ENCODE data around the gene IL32. TPM values are rescaled to one million over a fixed set of nuclear protein-coding genes. Genes with fewer than 3 reads are reported as not detected.

Gene IL32
- total and polyA plus RNA-seq, 2 donors: 18.1 to 28.0 TPM

GRCh38 chr16:3088925-3089716 lies 23.7 kb downstream of the IL32 start:
- Histone ChIP-seq H3K27ac (ENCODE audit: low read depth) (no peak overlapping the region), H3K4me1 (ENCODE audit: insufficient read depth) (no peaks in the 10 kb centered on the region), H3K36me3 (ENCODE audit: insufficient read depth) (no peaks in the 10 kb centered on the region), H3K4me3 (ENCODE audit: low read depth, low read length) (no peak overlapping the region)
- 95% methylated on average over 71 of the region's 71 CpGs for WGBS
- DNase-seq (ENCODE audit: extremely low spot score): no peak

- H3K27ac ChIP-seq (ENCODE audit: low read depth): no peak overlapping the region
- no peak for DNase-seq (ENCODE audit: extremely low spot score)
- no peaks in the 10 kb centered on the region for H3K4me1 ChIP-seq (ENCODE audit: insufficient read depth)
- H3K36me3 ChIP-seq (ENCODE audit: insufficient read depth): no peaks in the 10 kb centered on the region
- WGBS: 96% methylated on average over 81 of the region's 81 CpGs
- no peak overlapping the region for H3K4me3 ChIP-seq (ENCODE audit: low read depth, low read length)
Measured at GRCh38 chr16:3089717-3090592, 24.5 kb downstream of the IL32 start.

- no peak for DNase-seq (ENCODE audit: extremely low spot score)
- H3K27ac ChIP-seq (ENCODE audit: low read depth): no peak overlapping the region
- no peak overlapping the region for H3K4me3 ChIP-seq (ENCODE audit: low read depth, low read length)
- H3K4me1 ChIP-seq (ENCODE audit: insufficient read depth): no peaks in the 10 kb centered on the region
- 82% methylated on average over 8 of the region's 8 CpGs for WGBS
- no peaks in the 10 kb centered on the region for H3K36me3 ChIP-seq (ENCODE audit: insufficient read depth)
Measured at GRCh38 chr16:3091551-3091950, 26.1 kb downstream of the IL32 start.

DNA sequence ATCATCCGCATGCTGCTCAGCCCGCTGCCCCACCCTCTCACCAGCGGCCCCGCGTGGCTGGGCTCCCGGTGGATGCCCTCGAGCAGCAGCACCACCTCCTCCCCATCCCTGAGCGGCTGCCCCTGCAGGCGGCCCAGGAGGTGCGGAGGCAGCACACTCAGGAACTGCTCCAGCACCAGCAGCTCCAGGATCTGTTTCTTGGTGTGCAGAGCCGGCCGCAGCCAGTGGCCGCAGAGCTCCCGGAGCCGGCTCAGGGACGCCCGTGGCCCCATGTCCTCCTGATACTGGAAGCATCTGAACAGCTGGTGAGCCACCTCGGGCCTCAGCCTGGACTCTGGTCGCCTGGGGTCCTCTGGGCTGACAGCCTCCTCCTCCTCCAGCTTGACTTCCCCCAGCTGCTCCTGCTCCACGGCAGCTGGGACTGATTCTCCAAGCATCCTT lies 27.1 kb downstream of the IL32 start:
- 60% methylated on average over 20 of the region's 20 CpGs for WGBS
- H3K36me3 ChIP-seq (ENCODE audit: insufficient read depth): no peaks in the 10 kb centered on the region
- H3K4me3 ChIP-seq (ENCODE audit: low read depth, low read length): no peak overlapping the region
- H3K27ac ChIP-seq (ENCODE audit: low read depth): no peak overlapping the region
- no peaks in the 10 kb centered on the region for H3K4me1 ChIP-seq (ENCODE audit: insufficient read depth)
- no peak for DNase-seq (ENCODE audit: extremely low spot score)

DNA sequence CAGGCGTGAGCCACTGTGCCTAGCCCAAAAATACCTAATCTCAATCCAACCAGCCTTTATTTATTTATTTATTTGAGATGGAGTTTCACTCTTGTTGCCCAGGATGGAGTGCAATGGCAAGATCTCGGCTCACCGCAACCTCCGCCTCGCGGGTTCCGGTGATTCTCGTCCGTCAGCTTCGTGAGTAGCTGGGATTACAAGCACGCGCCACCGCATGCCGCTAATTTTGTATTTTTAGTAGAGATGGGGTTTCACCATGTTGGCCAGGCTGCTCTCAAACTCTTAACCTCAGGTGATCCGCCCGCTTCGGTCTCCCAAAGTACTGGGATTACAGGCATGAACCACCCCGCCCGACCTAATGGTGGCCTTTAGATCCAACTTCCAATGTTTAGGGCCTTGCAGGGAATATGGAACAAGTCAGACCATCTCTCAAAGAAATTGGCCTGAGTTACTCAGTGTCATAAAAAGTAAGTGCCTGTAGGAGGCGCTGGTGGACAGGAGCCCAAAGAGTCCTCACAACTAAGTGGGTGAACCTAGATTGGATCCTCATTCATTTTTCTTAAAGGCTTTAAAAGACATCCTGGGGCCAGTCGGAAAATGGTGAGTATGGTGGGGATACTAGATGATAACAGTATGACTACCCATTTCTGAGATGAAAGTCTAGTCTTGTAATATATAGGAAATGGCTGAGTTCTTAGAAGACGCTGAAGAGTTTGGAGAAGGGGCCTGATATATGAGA lies 29.0 kb downstream of the IL32 start:
- no peak for DNase-seq (ENCODE audit: extremely low spot score)
- H3K36me3 ChIP-seq (ENCODE audit: insufficient read depth): no peaks in the 10 kb centered on the region

DNA sequence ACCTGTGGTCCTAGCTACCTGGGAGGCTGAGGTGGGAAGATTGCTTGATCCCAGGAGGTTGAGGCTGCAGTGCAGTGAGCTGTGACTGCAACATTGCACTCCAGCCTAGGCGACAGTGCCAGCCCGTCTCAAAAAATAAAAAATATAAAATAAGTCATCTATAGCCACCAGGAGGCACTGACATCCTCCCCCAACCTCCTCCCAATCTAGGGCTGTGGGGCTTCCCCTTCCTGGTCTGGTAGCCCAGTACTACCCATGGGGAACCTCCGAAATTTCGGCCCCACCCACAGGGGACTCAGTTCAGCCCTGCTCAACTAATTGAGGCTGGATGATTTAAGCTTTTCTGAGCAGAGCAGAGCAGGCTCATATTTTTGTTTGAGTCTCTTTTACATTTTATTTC lies 30.4 kb downstream of the IL32 start:
- H3K4me3 ChIP-seq (ENCODE audit: low read depth, low read length): no peak overlapping the region
- no peak for DNase-seq (ENCODE audit: extremely low spot score)
- H3K4me1 ChIP-seq (ENCODE audit: insufficient read depth): no peaks in the 10 kb centered on the region
- H3K27ac ChIP-seq (ENCODE audit: low read depth): no peak overlapping the region
- no peaks in the 10 kb centered on the region for H3K36me3 ChIP-seq (ENCODE audit: insufficient read depth)
- 48% methylated on average over 4 of the region's 4 CpGs for WGBS

More for the DNA sequence above, 29.0 kb downstream of the IL32 start:
- H3K4me1 ChIP-seq (ENCODE audit: insufficient read depth): no peaks in the 10 kb centered on the region
- no peak overlapping the region for H3K27ac ChIP-seq (ENCODE audit: low read depth)
- H3K4me3 ChIP-seq (ENCODE audit: low read depth, low read length): no peak overlapping the region
- 90% methylated on average over 22 of the region's 22 CpGs for WGBS

GRCh38 chr16:3096362-3096761 lies 30.9 kb downstream of the IL32 start:
- H3K4me3 ChIP-seq (ENCODE audit: low read depth, low read length): no peak overlapping the region
- H3K36me3 ChIP-seq (ENCODE audit: insufficient read depth): no peaks in the 10 kb centered on the region
- WGBS: 83% methylated on average over 6 of the region's 6 CpGs
- no peak for DNase-seq (ENCODE audit: extremely low spot score)
- no peak overlapping the region for H3K27ac ChIP-seq (ENCODE audit: low read depth)
- H3K4me1 ChIP-seq (ENCODE audit: insufficient read depth): no peaks in the 10 kb centered on the region

GRCh38 chr16:3097266-3097665 lies 31.8 kb downstream of the IL32 start:
- DNase-seq (ENCODE audit: extremely low spot score): no peak
- no peak overlapping the region for H3K27ac ChIP-seq (ENCODE audit: low read depth)
- H3K4me1 ChIP-seq (ENCODE audit: insufficient read depth): no peaks in the 10 kb centered on the region
- no peaks in the 10 kb centered on the region for H3K36me3 ChIP-seq (ENCODE audit: insufficient read depth)
- H3K4me3 ChIP-seq (ENCODE audit: low read depth, low read length): no peak overlapping the region
- 35% methylated on average over 8 of the region's 8 CpGs for WGBS

GRCh38 chr16:3098459-3099394 lies 33.3 kb downstream of the IL32 start, which contains the start of gene ZSCAN10:
TSS of gene ZSCAN10 (minus strand) at chr16:3099294. CDS start at chr16:3092937, 6,357 bp downstream.
- WGBS: 26% methylated on average over 21 of the region's 21 CpGs
- Histone ChIP-seq H3K4me3 (ENCODE audit: low read depth, low read length) (no peak within 1 kb of the TSS), H3K27ac (ENCODE audit: low read depth) (no peak within 1 kb of the TSS)

DNA sequence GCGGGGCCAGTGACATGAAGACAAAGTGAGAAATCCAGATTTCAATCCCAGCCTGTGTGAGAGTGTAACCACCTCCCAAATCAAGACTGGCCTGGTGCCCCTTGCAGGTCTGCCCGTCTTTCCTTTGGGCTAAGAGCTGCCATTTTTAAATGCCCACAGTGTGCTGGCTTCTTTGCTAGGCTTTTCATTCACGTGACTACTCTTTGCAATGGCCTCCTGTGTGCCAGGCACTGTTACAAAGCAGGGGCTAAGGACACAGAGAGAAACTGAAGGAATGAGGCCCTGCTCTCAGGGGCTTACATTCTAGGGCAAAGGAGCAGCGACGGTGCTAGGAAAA lies 33.9 kb downstream of the IL32 start:
- Histone ChIP-seq H3K36me3 (ENCODE audit: insufficient read depth) (no peaks in the 10 kb centered on the region), H3K27ac (ENCODE audit: low read depth) (no peak overlapping the region), H3K4me3 (ENCODE audit: low read depth, low read length) (no peak overlapping the region), H3K4me1 (ENCODE audit: insufficient read depth) (no peaks in the 10 kb centered on the region)
- DNase-seq (ENCODE audit: extremely low spot score): no peak
- 32% methylated on average over 5 of the region's 5 CpGs for WGBS

More at GRCh38 chr16:3098459-3099394, 33.3 kb downstream of the IL32 start, which contains the start of gene ZSCAN10:
- Histone ChIP-seq H3K36me3 (ENCODE audit: insufficient read depth) (no peaks in the 10 kb centered on the region), H3K4me1 (ENCODE audit: insufficient read depth) (no peaks in the 10 kb centered on the region)
- no peak for DNase-seq (ENCODE audit: extremely low spot score)

DNA sequence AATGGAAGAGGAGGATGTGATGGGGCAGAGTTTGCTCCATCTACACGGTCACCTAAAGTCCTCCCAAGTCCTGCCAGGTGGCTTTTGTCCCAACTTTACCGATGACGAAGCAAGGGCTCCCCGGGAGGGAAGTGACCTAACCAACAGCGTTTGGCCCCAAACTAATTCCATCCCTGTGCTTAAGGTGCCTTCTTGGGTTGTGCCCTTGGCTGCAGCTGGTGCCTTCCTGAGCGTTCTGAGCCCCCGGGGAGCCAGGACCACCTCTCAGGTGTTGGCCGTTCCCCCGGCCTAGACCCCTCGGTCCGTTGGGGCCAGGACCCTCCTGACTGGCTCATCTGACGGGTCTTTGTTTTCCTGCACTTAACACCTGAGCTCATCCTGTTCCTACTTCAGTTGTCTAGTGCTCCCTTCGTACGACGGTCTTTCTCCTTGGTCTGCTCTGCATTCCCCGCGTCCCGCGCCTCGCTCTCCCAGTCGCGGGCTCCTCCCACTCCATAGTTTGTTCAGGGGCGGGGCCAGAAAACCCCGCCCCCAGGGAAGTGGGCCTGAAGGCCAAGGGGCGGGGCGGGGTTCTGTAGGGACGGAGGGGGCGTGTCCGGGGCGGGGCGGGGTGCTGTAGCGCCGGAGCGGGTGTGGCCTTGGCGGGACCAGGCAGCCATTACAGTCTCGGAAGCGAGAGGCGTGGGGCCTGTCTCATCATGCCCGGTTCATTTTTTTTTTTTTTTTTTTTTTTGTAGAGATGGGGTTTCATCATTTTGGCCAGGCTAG lies 34.5 kb downstream of the IL32 start:
- H3K36me3 ChIP-seq (ENCODE audit: insufficient read depth): no peaks in the 10 kb centered on the region
- H3K4me3 ChIP-seq (ENCODE audit: low read depth, low read length): no peak overlapping the region
- no peak overlapping the region for H3K27ac ChIP-seq (ENCODE audit: low read depth)
- H3K4me1 ChIP-seq (ENCODE audit: insufficient read depth): no peaks in the 10 kb centered on the region
- 3% methylated on average over 39 of the region's 39 CpGs for WGBS
- DNase-seq (ENCODE audit: extremely low spot score): peak; percentile 54
